Neural cell (in vitro differentiated cells): ENCODE data around the gene TPTE. TPM values are rescaled to one million over a fixed set of nuclear protein-coding genes. Genes with fewer than 3 reads are reported as not detected.
"Not testable (repeated sequence)": the region's sequence is repeated elsewhere in the genome, so short reads cannot be mapped to it uniquely, and the experiment has no call there.

Experiments used
- H2AFZ ChIP-seq: fragments of 200-600, 300-800 bp; sonication (generic), shearing (Covaris generic); 2 replicates; pipeline ENCODE4 v1.6.0; 2014; ENCODE audit warnings: low read depth, mild to moderate bottlenecking, antibody characterized with exemption, low read length, moderate library complexity
- H3F3A ChIP-seq: fragments of 200-600 bp; shearing (Covaris generic); 2 replicates; pipeline ENCODE4 v1.6.1; 2016; ENCODE audit warnings: mild to moderate bottlenecking, moderate library complexity, mixed read lengths, antibody characterized with exemption, low read length; ENCODE audit not compliant: insufficient read depth, poor library complexity, severe bottlenecking
- H3K27ac ChIP-seq: fragments of 200-600, 300-800 bp; sonication (generic), shearing (Covaris generic); 2 replicates; pipeline ENCODE4 v1.5.1; 2014; ENCODE audit warnings: mild to moderate bottlenecking, low read length, moderate library complexity
- H3K27me3 ChIP-seq: fragments of 300-800, 200-600 bp; sonication (generic), shearing (Covaris generic); 2 replicates; pipeline ENCODE4 v1.6.0; 2014; ENCODE audit warnings: mild to moderate bottlenecking, low read depth, low read length, moderate library complexity; ENCODE audit not compliant: insufficient read depth
- H3K36me3 ChIP-seq: fragments of 300-800, 200-600 bp; sonication (generic), shearing (Covaris generic); 2 replicates; pipeline ENCODE4 v1.5.1; 2014; ENCODE audit warnings: mild to moderate bottlenecking, antibody characterized with exemption, low read length, moderate library complexity; ENCODE audit not compliant: insufficient read depth
- H3K4me2 ChIP-seq: fragments of 300-800, 200-600 bp; sonication (generic), shearing (Covaris generic); 2 replicates; pipeline ENCODE4 v1.6.0; 2014; ENCODE audit warnings: mild to moderate bottlenecking, low read length
- H3K4me3 ChIP-seq: fragments of 300-800, 200-600 bp; sonication (generic), shearing (Covaris generic); 2 replicates; pipeline ENCODE4 v1.5.1; 2014; ENCODE audit warnings: mild to moderate bottlenecking, low read length, moderate library complexity
- H3K79me2 ChIP-seq: fragments of 200-600 bp; shearing (Covaris generic); replicated peaks from 2 replicates; pipeline ENCODE4 v1.6.0; 2014; ENCODE audit warnings: mild to moderate bottlenecking, low read length, moderate library complexity; ENCODE audit not compliant: insufficient read depth
- H3K9ac ChIP-seq: fragments of 300-800, 200-600 bp; sonication (generic), shearing (Covaris generic); 2 replicates; pipeline ENCODE4 v1.6.1; 2016; ENCODE audit warnings: mild to moderate bottlenecking, low read length, mixed read lengths
- H3K9me2 ChIP-seq: fragments of 200-600 bp; shearing (Covaris generic); 2 replicates; pipeline ENCODE4 v1.6.1; 2016; ENCODE audit warnings: mild to moderate bottlenecking, low read length, mixed read lengths; ENCODE audit not compliant: insufficient read depth
- H3K9me3 ChIP-seq: fragments of 200-600, 300-800 bp; sonication (generic), shearing (Covaris generic); 2 replicates; pipeline ENCODE4 v1.6.1; 2016; ENCODE audit warnings: mild to moderate bottlenecking, mixed run types, low read length, moderate library complexity, mixed read lengths
- H4K20me1 ChIP-seq: fragments of 200-600 bp; shearing (Covaris generic); 2 replicates; pipeline ENCODE4 v1.6.1; 2016; ENCODE audit warnings: mild to moderate bottlenecking, mixed run types; ENCODE audit not compliant: insufficient read depth
- EP300 ChIP-seq: fragments of 450-650 bp; conservative IDR thresholded peaks from 2 replicates; pipeline ENCODE4 v1.6.1; 2014; ENCODE audit warnings: antibody characterized with exemption, mild to moderate bottlenecking, moderate library complexity; ENCODE audit not compliant: poor library complexity, severe bottlenecking
- EZH2 ChIP-seq: fragments of 200-600, 300-800 bp; shearing (Covaris generic), sonication (generic); IDR thresholded peaks from 2 replicates; pipeline ENCODE4 v1.6.1; 2014; ENCODE audit warnings: antibody characterized with exemption, low read length, borderline replicate concordance, mild to moderate bottlenecking; ENCODE audit not compliant: insufficient read depth, poor library complexity, severe bottlenecking
- MXI1 ChIP-seq: fragments of 450-650 bp; conservative IDR thresholded peaks from 2 replicates; pipeline ENCODE4 v1.6.1; 2014; ENCODE audit warnings: antibody characterized with exemption, mild to moderate bottlenecking; ENCODE audit not compliant: poor library complexity, severe bottlenecking
- POLR2AphosphoS5 ChIP-seq: IDR thresholded peaks from 2 replicates; pipeline ENCODE4 v1.6.1; 2012
- RAD21 ChIP-seq: fragments of 450-650 bp; conservative IDR thresholded peaks from 2 replicates; pipeline ENCODE4 v1.6.1; 2014; ENCODE audit warnings: antibody characterized with exemption, mild to moderate bottlenecking, moderate library complexity
- SMC3 ChIP-seq: fragments of 450-650 bp; conservative IDR thresholded peaks from 2 replicates; pipeline ENCODE4 v1.6.1; 2014; ENCODE audit warnings: antibody characterized with exemption, mild to moderate bottlenecking, moderate library complexity; ENCODE audit not compliant: poor library complexity
- TAF1 ChIP-seq: IDR thresholded peaks from 2 replicates; pipeline ENCODE4 v1.6.1; 2012; ENCODE audit warnings: low read depth
- polyA plus RNA-seq: library from polyadenylated mRNA; depleted of rRNA; stranded (reverse); fragments of >200 nt; gene quantifications from 2 replicates; pipeline ENCODE4 v1.2.3, GENCODE V29; 2014
- TF ChIP-seq, protein P1 (sequence below): IDR thresholded peaks from 2 replicates; pipeline ENCODE4 v1.6.1; 2012; ENCODE audit warnings: borderline replicate concordance
- TF ChIP-seq, protein P2 (sequence below): fragments of 450-650 bp; IDR thresholded peaks from 2 replicates; pipeline ENCODE4 v1.5.1; 2014; ENCODE audit warnings: antibody characterized with exemption, mild to moderate bottlenecking, moderate library complexity; ENCODE audit not compliant: poor library complexity, severe bottlenecking

TPTE gene
- polyA plus RNA-seq, 1 donor from 2014 or later: not detected

DNA sequence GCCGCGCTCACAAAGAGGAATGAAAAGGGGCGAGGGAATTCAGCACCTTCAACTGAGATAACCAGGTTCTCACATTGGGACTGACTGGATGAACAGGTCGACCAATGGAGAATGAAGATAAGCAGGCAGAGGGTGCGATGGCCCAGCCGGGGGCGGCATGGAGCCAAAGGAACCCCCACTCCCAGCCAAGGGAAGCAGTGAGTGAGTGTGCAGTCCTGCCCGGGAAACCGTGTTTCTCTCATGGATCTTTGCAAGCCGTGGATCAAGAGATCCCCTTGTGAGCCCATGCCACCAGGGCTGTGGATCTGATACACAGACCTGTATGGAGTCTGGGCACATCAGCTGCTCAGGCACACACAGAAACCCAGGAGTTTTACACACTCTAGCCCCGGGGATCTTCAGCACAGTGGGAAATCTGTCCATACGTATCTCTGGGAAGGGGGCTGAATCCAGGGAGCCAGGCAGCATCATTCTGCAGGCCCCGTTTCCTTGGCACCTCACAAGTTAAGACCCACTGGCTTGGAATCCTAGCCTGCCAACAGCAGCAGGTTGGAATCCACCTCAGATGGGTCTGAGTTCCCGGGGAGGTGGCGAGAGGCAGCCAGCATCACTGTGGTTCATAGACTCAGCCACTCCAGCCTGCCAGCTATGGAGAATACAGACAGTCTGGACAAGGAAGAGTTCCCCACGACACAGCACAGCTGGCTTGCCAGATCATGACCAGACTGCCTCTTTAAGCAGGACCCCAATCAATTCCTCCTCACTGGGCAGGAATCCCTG, 53.3 kb downstream of the TPTE start:
- H4K20me1 ChIP-seq, H2AFZ ChIP-seq, H3K4me2 ChIP-seq, H3K27ac ChIP-seq, H3F3A ChIP-seq, H3K36me3 ChIP-seq, H3K79me2 ChIP-seq, H3K9ac ChIP-seq, H3K27me3 ChIP-seq, H3K4me3 ChIP-seq, H3K9me2 ChIP-seq: not testable (repeated sequence)
- peaks cover 20% of the 10 kb centered on the region for H3K9me3 ChIP-seq

DNA sequence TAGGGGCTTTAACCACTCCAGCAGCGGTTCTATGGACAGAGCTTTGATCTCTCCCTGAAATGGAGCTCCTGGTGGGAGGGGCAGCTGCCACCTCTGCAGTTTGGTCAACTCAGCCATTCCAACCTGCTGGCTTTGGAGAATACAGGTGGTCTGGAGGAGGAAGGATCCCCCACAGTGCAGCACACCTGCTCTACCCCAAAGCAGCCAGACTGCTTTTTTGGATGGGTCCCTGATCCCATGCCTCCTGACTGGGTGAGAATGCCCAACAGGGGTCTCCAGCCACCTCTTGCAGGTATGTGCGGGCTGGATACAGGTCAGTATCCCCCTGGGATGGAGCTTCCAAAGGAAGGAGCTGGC, 53.9 kb downstream of the TPTE start:
- peaks cover 20% of the 10 kb centered on the region for H3K9me3 ChIP-seq

DNA sequence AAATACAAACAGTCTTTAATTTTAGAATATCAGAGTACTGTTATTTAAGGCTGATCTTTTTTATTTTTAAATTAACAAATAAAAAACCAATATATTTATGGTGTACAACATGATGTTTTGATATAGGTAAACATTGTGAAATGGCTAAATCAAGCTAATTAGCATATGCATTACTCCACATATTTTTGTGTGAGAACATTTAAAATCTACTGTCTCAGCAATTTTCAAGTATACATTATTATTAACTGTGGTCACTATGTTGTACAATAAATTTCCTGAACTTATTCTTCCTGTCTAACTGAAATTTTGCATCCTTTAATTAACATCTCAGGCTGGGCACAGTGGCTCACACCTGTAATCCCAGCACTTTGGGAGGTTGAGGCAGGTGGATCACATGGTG, 57.5 kb downstream of the TPTE start:
- not testable (repeated sequence) for H3F3A ChIP-seq, H3K36me3 ChIP-seq, H3K9ac ChIP-seq, H3K79me2 ChIP-seq, H4K20me1 ChIP-seq, H3K4me3 ChIP-seq, H3K9me2 ChIP-seq, H3K27ac ChIP-seq, H2AFZ ChIP-seq, H3K4me2 ChIP-seq, H3K9me3 ChIP-seq, H3K27me3 ChIP-seq

More for the DNA sequence above, 53.9 kb downstream of the TPTE start:
- Histone ChIP-seq H3F3A (no peaks in the 10 kb centered on the region), H4K20me1 (no peaks in the 10 kb centered on the region), H3K27ac (no peak overlapping the region), H3K79me2 (no peaks in the 10 kb centered on the region), H3K4me3 (no peak overlapping the region), H2AFZ (no peak overlapping the region), H3K27me3 (no peaks in the 10 kb centered on the region), H3K9ac (no peak overlapping the region), H3K9me2 (no peaks in the 10 kb centered on the region), H3K36me3 (no peaks in the 10 kb centered on the region), H3K4me2 (no peak overlapping the region)
- TF ChIP-seq, protein P1, sequence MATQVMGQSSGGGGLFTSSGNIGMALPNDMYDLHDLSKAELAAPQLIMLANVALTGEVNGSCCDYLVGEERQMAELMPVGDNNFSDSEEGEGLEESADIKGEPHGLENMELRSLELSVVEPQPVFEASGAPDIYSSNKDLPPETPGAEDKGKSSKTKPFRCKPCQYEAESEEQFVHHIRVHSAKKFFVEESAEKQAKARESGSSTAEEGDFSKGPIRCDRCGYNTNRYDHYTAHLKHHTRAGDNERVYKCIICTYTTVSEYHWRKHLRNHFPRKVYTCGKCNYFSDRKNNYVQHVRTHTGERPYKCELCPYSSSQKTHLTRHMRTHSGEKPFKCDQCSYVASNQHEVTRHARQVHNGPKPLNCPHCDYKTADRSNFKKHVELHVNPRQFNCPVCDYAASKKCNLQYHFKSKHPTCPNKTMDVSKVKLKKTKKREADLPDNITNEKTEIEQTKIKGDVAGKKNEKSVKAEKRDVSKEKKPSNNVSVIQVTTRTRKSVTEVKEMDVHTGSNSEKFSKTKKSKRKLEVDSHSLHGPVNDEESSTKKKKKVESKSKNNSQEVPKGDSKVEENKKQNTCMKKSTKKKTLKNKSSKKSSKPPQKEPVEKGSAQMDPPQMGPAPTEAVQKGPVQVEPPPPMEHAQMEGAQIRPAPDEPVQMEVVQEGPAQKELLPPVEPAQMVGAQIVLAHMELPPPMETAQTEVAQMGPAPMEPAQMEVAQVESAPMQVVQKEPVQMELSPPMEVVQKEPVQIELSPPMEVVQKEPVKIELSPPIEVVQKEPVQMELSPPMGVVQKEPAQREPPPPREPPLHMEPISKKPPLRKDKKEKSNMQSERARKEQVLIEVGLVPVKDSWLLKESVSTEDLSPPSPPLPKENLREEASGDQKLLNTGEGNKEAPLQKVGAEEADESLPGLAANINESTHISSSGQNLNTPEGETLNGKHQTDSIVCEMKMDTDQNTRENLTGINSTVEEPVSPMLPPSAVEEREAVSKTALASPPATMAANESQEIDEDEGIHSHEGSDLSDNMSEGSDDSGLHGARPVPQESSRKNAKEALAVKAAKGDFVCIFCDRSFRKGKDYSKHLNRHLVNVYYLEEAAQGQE: no peak
- no peak for TF ChIP-seq RAD21
- TF ChIP-seq MXI1: no peak
- TF ChIP-seq EP300: no peak
- TF ChIP-seq TAF1: no peak
- no peak for TF ChIP-seq EZH2
- no peak for TF ChIP-seq POLR2AphosphoS5
- no peak for TF ChIP-seq SMC3
- TF ChIP-seq, protein P2, sequence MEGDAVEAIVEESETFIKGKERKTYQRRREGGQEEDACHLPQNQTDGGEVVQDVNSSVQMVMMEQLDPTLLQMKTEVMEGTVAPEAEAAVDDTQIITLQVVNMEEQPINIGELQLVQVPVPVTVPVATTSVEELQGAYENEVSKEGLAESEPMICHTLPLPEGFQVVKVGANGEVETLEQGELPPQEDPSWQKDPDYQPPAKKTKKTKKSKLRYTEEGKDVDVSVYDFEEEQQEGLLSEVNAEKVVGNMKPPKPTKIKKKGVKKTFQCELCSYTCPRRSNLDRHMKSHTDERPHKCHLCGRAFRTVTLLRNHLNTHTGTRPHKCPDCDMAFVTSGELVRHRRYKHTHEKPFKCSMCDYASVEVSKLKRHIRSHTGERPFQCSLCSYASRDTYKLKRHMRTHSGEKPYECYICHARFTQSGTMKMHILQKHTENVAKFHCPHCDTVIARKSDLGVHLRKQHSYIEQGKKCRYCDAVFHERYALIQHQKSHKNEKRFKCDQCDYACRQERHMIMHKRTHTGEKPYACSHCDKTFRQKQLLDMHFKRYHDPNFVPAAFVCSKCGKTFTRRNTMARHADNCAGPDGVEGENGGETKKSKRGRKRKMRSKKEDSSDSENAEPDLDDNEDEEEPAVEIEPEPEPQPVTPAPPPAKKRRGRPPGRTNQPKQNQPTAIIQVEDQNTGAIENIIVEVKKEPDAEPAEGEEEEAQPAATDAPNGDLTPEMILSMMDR: no peak

DNA sequence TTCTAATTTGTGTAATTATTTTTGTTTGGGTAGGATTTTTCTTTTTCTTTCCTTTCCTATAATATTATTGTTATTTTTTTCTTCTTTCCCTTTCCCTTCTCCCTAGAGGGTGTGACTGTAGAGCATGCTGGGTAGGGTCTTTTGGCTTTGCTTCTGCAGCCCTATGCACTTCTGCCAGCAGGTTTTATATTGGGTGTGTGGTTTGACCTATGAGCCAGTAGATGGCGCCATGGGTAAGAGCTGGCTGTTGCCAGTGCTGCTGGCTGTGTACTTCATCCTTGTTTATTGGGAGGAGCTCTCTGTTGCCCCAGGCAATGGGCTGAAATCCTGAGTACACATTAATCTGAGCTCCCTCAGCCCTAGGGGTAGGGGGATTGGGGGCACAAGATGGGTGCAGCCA, 67.7 kb downstream of the TPTE start:
- not testable (repeated sequence) for H3K36me3 ChIP-seq, H3K79me2 ChIP-seq, H3K4me2 ChIP-seq, H3K9me2 ChIP-seq, H3K9ac ChIP-seq, H3K9me3 ChIP-seq, H3K27ac ChIP-seq, H3F3A ChIP-seq, H3K4me3 ChIP-seq, H3K27me3 ChIP-seq, H2AFZ ChIP-seq, H4K20me1 ChIP-seq

DNA sequence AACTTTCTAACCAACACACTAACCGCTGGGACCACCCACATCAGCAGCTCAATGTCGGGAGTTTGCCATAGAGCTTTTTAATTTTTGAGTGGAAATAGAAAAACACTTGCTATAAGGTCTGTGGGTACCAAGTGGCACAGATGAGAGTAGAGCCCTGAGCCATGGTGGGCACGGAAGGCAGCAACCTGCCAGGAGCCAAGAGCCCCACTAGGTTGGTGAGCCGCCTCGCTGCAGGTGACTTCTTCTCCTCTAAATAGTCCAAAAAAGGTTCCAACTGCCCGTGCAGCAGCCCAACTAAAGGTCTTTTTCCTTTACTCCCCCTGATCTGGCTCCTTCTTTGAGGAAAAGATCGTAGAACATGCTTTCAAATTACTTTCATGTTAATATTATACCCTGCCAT, 85.7 kb downstream of the TPTE start:
- H3K27ac ChIP-seq, H3K9me3 ChIP-seq: not testable (repeated sequence)

More for the DNA sequence above, 85.7 kb downstream of the TPTE start:
- not testable (repeated sequence) for H3K4me3 ChIP-seq, H3F3A ChIP-seq, H3K9ac ChIP-seq, H3K9me2 ChIP-seq, H3K27me3 ChIP-seq, H4K20me1 ChIP-seq, H3K4me2 ChIP-seq, H3K79me2 ChIP-seq, H2AFZ ChIP-seq, H3K36me3 ChIP-seq
